ENCODE data around the gene MAGI1.
A peak's percentile ranks its signal among the peaks of the same experiment; 100 is the strongest.

Gene MAGI1

GRCh38 chr3:65880350-65880749 is 158.4 kb downstream of the MAGI1 start:
- no peak for TF ChIP-seq POLR2A (IDR thresholded peaks at IDR 0.05; ENCODE audit: low read depth, low read length)
- no peak for TF ChIP-seq POLR2AphosphoS5 (IDR thresholded peaks at IDR 0.05; ENCODE audit: low read depth, low read length)
- no peak for TF ChIP-seq TAF1 (IDR thresholded peaks at IDR 0.05; ENCODE audit: borderline replicate concordance, low read depth, low read length)
- no peak for DNase-seq (ENCODE audit: insufficient read length)

DNA sequence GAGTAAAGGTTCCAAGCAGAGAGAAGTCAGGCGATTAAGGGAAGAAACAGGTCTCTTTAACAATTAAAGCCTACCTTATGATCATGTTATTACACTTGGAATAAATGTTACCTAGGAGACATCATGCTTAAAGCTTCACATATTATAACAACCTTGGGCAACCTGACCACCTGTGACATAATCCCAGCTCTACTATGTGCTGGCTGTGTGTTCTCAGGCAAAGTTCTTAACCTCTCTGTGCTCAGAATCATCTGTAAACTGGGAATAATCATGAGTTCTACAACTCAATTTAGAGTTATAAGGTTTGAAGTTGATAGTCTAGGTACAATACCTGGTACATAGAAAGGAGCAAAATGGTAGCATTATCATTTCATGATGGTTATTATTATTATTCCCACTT is 159.3 kb downstream of the MAGI1 start:
- no peak for DNase-seq (ENCODE audit: insufficient read length)
- TF ChIP-seq POLR2A (IDR thresholded peaks at IDR 0.05; ENCODE audit: low read depth, low read length) (no peak), TAF1 (IDR thresholded peaks at IDR 0.05; ENCODE audit: borderline replicate concordance, low read depth, low read length) (no peak), POLR2AphosphoS5 (IDR thresholded peaks at IDR 0.05; ENCODE audit: low read depth, low read length) (no peak)
- no peak for FAIRE-seq

More at GRCh38 chr3:65880350-65880749, 158.4 kb downstream of the MAGI1 start:
- FAIRE-seq = peak; percentile 44

DNA sequence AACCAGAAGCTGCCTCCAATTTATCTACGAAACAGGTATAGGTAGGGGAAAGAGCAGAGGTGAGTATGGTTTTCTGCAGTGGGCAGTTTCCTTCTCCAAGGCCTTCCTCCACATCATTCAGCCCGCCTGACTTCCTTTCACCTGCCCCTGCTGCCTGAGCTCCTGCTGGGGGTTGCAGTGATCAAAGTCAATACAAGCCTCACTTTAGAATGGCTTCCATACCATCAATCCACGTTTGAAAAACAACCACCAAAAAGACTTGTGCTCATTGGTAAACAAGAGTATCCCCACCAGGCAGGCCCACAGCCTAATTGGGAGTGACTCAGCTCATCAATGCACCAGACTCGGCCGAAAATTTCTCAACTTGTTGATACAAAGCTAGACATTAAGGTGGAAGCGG is 159.9 kb downstream of the MAGI1 start:
- TF ChIP-seq POLR2AphosphoS5 (IDR thresholded peaks at IDR 0.05; ENCODE audit: low read depth, low read length) = no peak
- no peak for DNase-seq (ENCODE audit: insufficient read length)
- peak; percentile 75 for FAIRE-seq

GRCh38 chr3:65877160-65877559 is 161.6 kb downstream of the MAGI1 start:
- TF ChIP-seq TAF1 (IDR thresholded peaks at IDR 0.05; ENCODE audit: borderline replicate concordance, low read depth, low read length) = no peak
- TF ChIP-seq POLR2AphosphoS5 (IDR thresholded peaks at IDR 0.05; ENCODE audit: low read depth, low read length) = no peak
- TF ChIP-seq POLR2A (IDR thresholded peaks at IDR 0.05; ENCODE audit: low read depth, low read length) = no peak
- DNase-seq (ENCODE audit: insufficient read length) = no peak
- FAIRE-seq = peak; percentile 24

DNA sequence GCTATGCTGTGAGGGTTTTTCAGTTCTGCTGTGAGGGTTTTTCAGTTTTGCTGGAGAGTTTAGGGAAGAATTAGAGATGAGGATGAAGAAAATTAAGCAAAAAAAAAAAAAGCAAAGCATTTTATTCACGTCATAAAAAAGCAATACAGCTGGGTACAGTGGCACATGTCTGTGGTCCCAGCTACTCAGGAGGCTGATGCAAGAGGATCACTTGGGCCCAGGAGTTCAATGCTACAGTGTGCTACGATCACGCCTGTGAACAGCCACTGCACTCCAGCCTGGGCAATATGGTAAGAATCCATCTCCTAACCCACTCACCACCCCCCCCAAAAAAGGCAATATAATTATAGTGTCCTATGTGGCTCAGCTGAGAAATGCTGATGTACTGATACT is 162.7 kb downstream of the MAGI1 start:
- DNase-seq (ENCODE audit: insufficient read length) = no peak
- peak; percentile 24 for FAIRE-seq
- TF ChIP-seq TAF1 (IDR thresholded peaks at IDR 0.05; ENCODE audit: borderline replicate concordance, low read depth, low read length) = no peak
- no peak for TF ChIP-seq POLR2AphosphoS5 (IDR thresholded peaks at IDR 0.05; ENCODE audit: low read depth, low read length)
- TF ChIP-seq POLR2A (IDR thresholded peaks at IDR 0.05; ENCODE audit: low read depth, low read length) = no peak

GRCh38 chr3:65875393-65876027 is 163.2 kb downstream of the MAGI1 start:
- TF ChIP-seq POLR2AphosphoS5 (IDR thresholded peaks at IDR 0.05; ENCODE audit: low read depth, low read length) (no peak), POLR2A (IDR thresholded peaks at IDR 0.05; ENCODE audit: low read depth, low read length) (no peak)
- DNase-seq (ENCODE audit: insufficient read length) = no peak

GRCh38 chr3:65873869-65874268 is 164.8 kb downstream of the MAGI1 start:
- DNase-seq (ENCODE audit: insufficient read length) (no peak), FAIRE-seq (no peak)
- no peak for TF ChIP-seq POLR2A (IDR thresholded peaks at IDR 0.05; ENCODE audit: low read depth, low read length)
- TF ChIP-seq TAF1 (IDR thresholded peaks at IDR 0.05; ENCODE audit: borderline replicate concordance, low read depth, low read length) = no peak
- TF ChIP-seq POLR2AphosphoS5 (IDR thresholded peaks at IDR 0.05; ENCODE audit: low read depth, low read length) = no peak

More at GRCh38 chr3:65875393-65876027, 163.2 kb downstream of the MAGI1 start:
- peak; percentile 89 for FAIRE-seq

- FAIRE-seq (peak; percentile 27), DNase-seq (ENCODE audit: insufficient read length) (no peak)
- TF ChIP-seq POLR2A (IDR thresholded peaks at IDR 0.05; ENCODE audit: low read depth, low read length) (no peak), TAF1 (IDR thresholded peaks at IDR 0.05; ENCODE audit: borderline replicate concordance, low read depth, low read length) (no peak), POLR2AphosphoS5 (IDR thresholded peaks at IDR 0.05; ENCODE audit: low read depth, low read length) (no peak)
Observed at GRCh38 chr3:65873028-65873427, 165.7 kb downstream of the MAGI1 start.

GRCh38 chr3:65871305-65872141 is 167.2 kb downstream of the MAGI1 start:
- TF ChIP-seq POLR2A (IDR thresholded peaks at IDR 0.05; ENCODE audit: low read depth, low read length) (no peak), TAF1 (IDR thresholded peaks at IDR 0.05; ENCODE audit: borderline replicate concordance, low read depth, low read length) (no peak), POLR2AphosphoS5 (IDR thresholded peaks at IDR 0.05; ENCODE audit: low read depth, low read length) (no peak)
- DNase-seq (ENCODE audit: insufficient read length) (no peak), FAIRE-seq (no peak)

DNA sequence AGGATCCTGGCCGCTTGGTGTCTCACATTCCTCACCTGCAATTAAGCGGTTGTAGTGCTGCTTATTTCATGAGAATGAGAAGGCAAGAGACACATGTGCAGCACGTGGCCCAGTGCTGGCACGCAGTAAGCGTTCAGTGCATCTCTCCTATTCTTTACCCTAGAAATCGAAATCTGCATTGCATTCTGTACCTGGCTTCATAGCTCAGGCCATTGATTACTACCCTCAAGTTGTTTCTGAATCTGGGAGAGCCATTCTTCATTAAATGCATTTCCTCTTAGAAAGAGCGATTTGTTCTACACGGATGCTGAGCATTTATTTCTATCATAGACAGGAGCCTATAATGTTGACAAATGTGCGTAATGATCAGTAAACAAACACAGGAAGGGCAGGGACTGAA is 168.9 kb downstream of the MAGI1 start:
- FAIRE-seq = no peak
- DNase-seq (ENCODE audit: insufficient read length) = no peak
- TF ChIP-seq POLR2A (IDR thresholded peaks at IDR 0.05; ENCODE audit: low read depth, low read length) (no peak), POLR2AphosphoS5 (IDR thresholded peaks at IDR 0.05; ENCODE audit: low read depth, low read length) (no peak), TAF1 (IDR thresholded peaks at IDR 0.05; ENCODE audit: borderline replicate concordance, low read depth, low read length) (no peak)

- TF ChIP-seq POLR2AphosphoS5 (IDR thresholded peaks at IDR 0.05; ENCODE audit: low read depth, low read length) = no peak
- TF ChIP-seq POLR2A (IDR thresholded peaks at IDR 0.05; ENCODE audit: low read depth, low read length) = no peak
- no peak for TF ChIP-seq TAF1 (IDR thresholded peaks at IDR 0.05; ENCODE audit: borderline replicate concordance, low read depth, low read length)
- no peak for DNase-seq (ENCODE audit: insufficient read length)
- no peak for FAIRE-seq
Observed at GRCh38 chr3:65867463-65868210, 171.1 kb downstream of the MAGI1 start.

Data from GM12892 (cell line).